Prostate gland (tissue), 2 donors: ENCODE results near the gene PLSCR4. TPM values are rescaled to one million over a fixed set of nuclear protein-coding genes. Genes with fewer than 3 reads are reported as not detected.
"Not testable (repeated sequence)": the region's sequence is repeated elsewhere in the genome, so short reads cannot be mapped to it uniquely, and the experiment has no call there.

Experiments
- DNase-seq: peaks from one replicate; pipeline ENCODE4 v3.0.0-alpha.2; 2019; ENCODE audit warnings: low spot score
- H3K27ac ChIP-seq, 2 donors: fragments of 200-600 bp; sonication (generic); 2 replicates each; pipeline ENCODE4 v1.5.1; 2017 to 2019
- H3K27me3 ChIP-seq: fragments of 200-600 bp; sonication (generic); replicated peaks from 2 replicates; pipeline ENCODE4 v1.5.1; 2019; ENCODE audit not compliant: insufficient read depth
- H3K36me3 ChIP-seq, 2 donors: fragments of 200-600 bp; sonication (generic); 1 replicate in 1 of 2; 2 replicates in 1 of 2; pipeline versions ENCODE4 v1.5.1 to v1.8.1; 2017 to 2019
- H3K4me1 ChIP-seq: fragments of 200-600 bp; sonication (generic); replicated peaks from 2 replicates; pipeline ENCODE4 v1.5.1; 2019
- H3K4me3 ChIP-seq, 2 donors: fragments of 200-600 bp; sonication (generic); 2 replicates each; pipeline ENCODE4 v1.5.1; 2017 to 2019
- H3K9me3 ChIP-seq: fragments of 200-600 bp; sonication (generic); 2 replicates; pipeline ENCODE4 v1.5.1; 2017
- CTCF ChIP-seq, 4 experiments: fragments of 200-600 bp in 2 of 4; fragments of 450-650 bp in 2 of 4; sonication (generic) in 2 of 4; IDR thresholded peaks; 1 replicate in 3 of 4; 2 replicates in 1 of 4; pipeline ENCODE4 v1.5.1; 2016 to 2019; ENCODE audit warnings: antibody characterized with exemption in 4 of 4, mild to moderate bottlenecking in 2 of 4, moderate library complexity in 2 of 4
- POLR2A ChIP-seq: fragments of 450-650 bp; IDR thresholded peaks from one replicate; pipeline ENCODE4 v1.6.1; 2016; ENCODE audit warnings: antibody characterized with exemption, mild to moderate bottlenecking
- POLR2AphosphoS5 ChIP-seq: sonication (generic); formaldehyde crosslinking; IDR thresholded peaks from one replicate; pipeline ENCODE4 v1.6.1; 2017; ENCODE audit warnings: antibody characterized with exemption
- WGBS: methylation state at CpG from one replicate; pipeline ENCODE4 v1.1.5; 2018; 5-methylcytosine and 5-hydroxymethylcytosine counted together
- intact Hi-C: fragments of 100-400 bp; cut with DNase I; formaldehyde crosslinking; loops from one replicate; pipeline ENCODE4 v1.14.2; 2022
- total RNA-seq, 2 donors: library from RNA; depleted of rRNA; stranded (reverse); fragments of >200 nt; gene quantifications; one replicate each; pipeline ENCODE4 v1.1.0, GENCODE V29; 2016

Gene PLSCR4
- total RNA-seq, 2 donors from 2014 or later, result 14.2 to 77.4 TPM

GRCh38 chr3:146226881-146227280 is 24.0 kb downstream of the PLSCR4 start:
- H3K27ac ChIP-seq, result no peak overlapping the region
- intact Hi-C loops, result no loop called here
- no peaks in the 10 kb centered on the region for H3K9me3 ChIP-seq
- no peak for DNase-seq
- no peak for TF ChIP-seq POLR2AphosphoS5
- no peak for TF ChIP-seq POLR2A
- no peak for TF ChIP-seq CTCF (IDR thresholded peaks at IDR 0.05)
- WGBS, result 75% methylated on average over 2 of the region's 2 CpGs
- H3K36me3 ChIP-seq, result no peaks in the 10 kb centered on the region
- H3K27me3 ChIP-seq, result no peaks in the 10 kb centered on the region
- H3K4me3 ChIP-seq, result no peak overlapping the region
- H3K4me1 ChIP-seq, result peaks cover 3% of the 10 kb centered on the region

- WGBS, result 92% methylated on average over 22 of the region's 25 CpGs
- DNase-seq, intact Hi-C loops, H3K36me3 ChIP-seq, H3K4me3 ChIP-seq, H3K27me3 ChIP-seq, H3K27ac ChIP-seq, H3K9me3 ChIP-seq, H3K4me1 ChIP-seq: not testable (repeated sequence)
Observed at GRCh38 chr3:146225458-146225857, 25.4 kb downstream of the PLSCR4 start.

GRCh38 chr3:146223401-146224373 is 27.2 kb downstream of the PLSCR4 start:
- Histone ChIP-seq H3K9me3 (no peaks in the 10 kb centered on the region), H3K36me3 (no peaks in the 10 kb centered on the region), H3K4me1 (peaks cover 3% of the 10 kb centered on the region), H3K27me3 (no peaks in the 10 kb centered on the region), H3K4me3 (no peak overlapping the region), H3K27ac (no peak overlapping the region)
- TF ChIP-seq CTCF (IDR thresholded peaks at IDR 0.05) (no peak), POLR2AphosphoS5 (no peak), POLR2A (no peak)
- 91% methylated on average over 6 of the region's 6 CpGs for WGBS
- intact Hi-C loops, result no loop called here
- no peak for DNase-seq

GRCh38 chr3:146222204-146223046 is 28.5 kb downstream of the PLSCR4 start:
- Histone ChIP-seq H3K27ac (no peak overlapping the region), H3K36me3 (no peaks in the 10 kb centered on the region), H3K4me1 (peaks cover 3% of the 10 kb centered on the region), H3K27me3 (no peaks in the 10 kb centered on the region), H3K4me3 (no peak overlapping the region), H3K9me3 (no peaks in the 10 kb centered on the region)
- no peak for TF ChIP-seq CTCF (IDR thresholded peaks at IDR 0.05)
- TF ChIP-seq POLR2A, result no peak
- TF ChIP-seq POLR2AphosphoS5, result no peak
- intact Hi-C loops, result no loop called here
- 67% methylated on average over 9 of the region's 9 CpGs for WGBS
- no peak for DNase-seq

GRCh38 chr3:146221276-146221675 is 29.6 kb downstream of the PLSCR4 start:
- H3K4me1 ChIP-seq, result peaks cover 3% of the 10 kb centered on the region
- no peak overlapping the region for H3K27ac ChIP-seq
- no peaks in the 10 kb centered on the region for H3K9me3 ChIP-seq
- intact Hi-C loops, result no loop called here
- no peak for DNase-seq
- no peaks in the 10 kb centered on the region for H3K27me3 ChIP-seq
- H3K4me3 ChIP-seq, result no peak overlapping the region
- TF ChIP-seq CTCF (IDR thresholded peaks at IDR 0.05) (no peak), POLR2AphosphoS5 (no peak), POLR2A (no peak)
- H3K36me3 ChIP-seq, result no peaks in the 10 kb centered on the region
